Neuronal stem cell (in vitro differentiated cells): ENCODE results near the gene HOXA10.

Experiments used
- DNase-seq: peaks from one replicate; pipeline ENCODE4 v3.0.0-alpha.2; 2013; ENCODE audit warnings: low spot score
- H2AFZ ChIP-seq: one replicate; pipeline ENCODE4 v1.6.1; 2013; ENCODE audit warnings: mild to moderate bottlenecking, low read length, inconsistent platforms
- H2AK5ac ChIP-seq: 2 replicates; pipeline ENCODE4 v1.6.1; 2013; ENCODE audit warnings: low read depth, mild to moderate bottlenecking, inconsistent platforms, low read length, moderate library complexity, mixed read lengths
- H2BK120ac ChIP-seq: 2 replicates; pipeline ENCODE4 v1.6.1; 2013; ENCODE audit warnings: low read depth, mild to moderate bottlenecking, inconsistent platforms, low read length, moderate library complexity, mixed read lengths
- H2BK12ac ChIP-seq: one replicate; pipeline ENCODE4 v1.6.1; 2013; ENCODE audit warnings: low read length, inconsistent platforms
- H2BK15ac ChIP-seq: 2 replicates; pipeline ENCODE4 v1.6.1; 2013; ENCODE audit warnings: mild to moderate bottlenecking, low read length, inconsistent platforms, mixed read lengths
- H2BK5ac ChIP-seq: one replicate; pipeline ENCODE4 v1.6.1; 2013; ENCODE audit warnings: inconsistent platforms, mild to moderate bottlenecking, low read length, moderate library complexity
- H3K14ac ChIP-seq: one replicate; pipeline ENCODE4 v1.6.1; 2013; ENCODE audit warnings: low read length, inconsistent platforms
- H3K18ac ChIP-seq: 2 replicates; pipeline ENCODE4 v1.6.1; 2013; ENCODE audit warnings: low read length, inconsistent platforms
- H3K23ac ChIP-seq: 2 replicates; pipeline ENCODE4 v1.6.1; 2013; ENCODE audit warnings: low read depth, mild to moderate bottlenecking, mixed read lengths, low read length, inconsistent platforms; ENCODE audit not compliant: poor library complexity
- H3K27ac ChIP-seq: replicated peaks from 3 replicates; pipeline ENCODE4 v1.5.1; 2013; ENCODE audit warnings: low read length, inconsistent platforms
- H3K27me3 ChIP-seq, 3 experiments: 2 replicates each; pipeline ENCODE4 v1.6.1; 2013; ENCODE audit warnings: low read length in 3 of 3, mild to moderate bottlenecking in 2 of 3, inconsistent platforms in 1 of 3, low read depth in 1 of 3, mixed read lengths in 1 of 3, moderate library complexity in 1 of 3; ENCODE audit not compliant: control insufficient read depth in 3 of 3, insufficient read depth in 3 of 3
- H3K36me3 ChIP-seq, 2 donors: replicated peaks in 1 of 2; 2 replicates each; pipeline ENCODE4 v1.6.1; 2013; ENCODE audit warnings: low read length in 2 of 2; ENCODE audit not compliant: control insufficient read depth in 2 of 2, insufficient read depth in 2 of 2
- H3K4ac ChIP-seq: 2 replicates; pipeline ENCODE4 v1.6.1; 2013; ENCODE audit warnings: inconsistent platforms, mild to moderate bottlenecking, low read length, moderate library complexity
- H3K4me1 ChIP-seq, 2 donors: 1 replicate in 1 of 2; 2 replicates in 1 of 2; pipeline ENCODE4 v1.6.1; 2013; ENCODE audit warnings: low read length in 2 of 2, low read depth in 1 of 2; ENCODE audit not compliant: control insufficient read depth in 2 of 2, insufficient read depth in 1 of 2
- H3K4me2 ChIP-seq: one replicate; pipeline ENCODE4 v1.6.1; 2013; ENCODE audit warnings: mild to moderate bottlenecking, low read length, inconsistent platforms; ENCODE audit not compliant: insufficient read depth, poor library complexity, severe bottlenecking
- H3K4me3 ChIP-seq, 2 donors: 2 replicates each; pipeline ENCODE4 v1.5.1; 2013; ENCODE audit warnings: low read length in 2 of 2, mild to moderate bottlenecking in 2 of 2, inconsistent platforms in 1 of 2, moderate library complexity in 1 of 2
- H3K79me1 ChIP-seq: one replicate; pipeline ENCODE4 v1.6.1; 2013; ENCODE audit warnings: low read depth, mild to moderate bottlenecking, inconsistent platforms, low read length, moderate library complexity
- H3K9ac ChIP-seq: one replicate; pipeline ENCODE4 v1.6.1; 2013; ENCODE audit warnings: mild to moderate bottlenecking, low read depth, low read length, inconsistent platforms; ENCODE audit not compliant: poor library complexity
- H3K9me3 ChIP-seq, 2 donors: replicated peaks in 1 of 2; 2 replicates each; pipeline versions ENCODE3 to v1.6.1; 2013; ENCODE audit warnings: low read length in 2 of 2, mild to moderate bottlenecking in 2 of 2, inconsistent platforms in 1 of 2, low read depth in 1 of 2, mixed read lengths in 1 of 2, moderate library complexity in 1 of 2; ENCODE audit not compliant: control insufficient read depth in 2 of 2, insufficient read depth in 1 of 2
- H4K8ac ChIP-seq: one replicate; pipeline ENCODE4 v1.6.1; 2013; ENCODE audit warnings: low read depth, mild to moderate bottlenecking, inconsistent platforms, low read length, moderate library complexity
- H4K91ac ChIP-seq: one replicate; pipeline ENCODE4 v1.6.1; 2013; ENCODE audit warnings: low read length, low read depth, mild to moderate bottlenecking, inconsistent platforms; ENCODE audit not compliant: poor library complexity
- WGBS, 2 donors: extraction: QIAGEN DNeasy Blood & Tissue Kit; methylation state at CpG; one replicate each; pipeline ENCODE4 v1.1.7; 2013; ENCODE audit warnings: missing lambda C conversion rate in 2 of 2, mixed read lengths in 1 of 2; ENCODE audit not compliant: insufficient read length in 2 of 2, insufficient replicate concordance in 1 of 2; ENCODE audit errors: extremely low coverage in 2 of 2; 5-methylcytosine and 5-hydroxymethylcytosine counted together

The HOXA10 gene

GRCh38 chr7:27124902-27125689 lies 49.0 kb downstream of the HOXA10 start:
- Histone ChIP-seq H3K18ac (no peak overlapping the region), H3K9ac (no peak overlapping the region), H3K4me2 (no peak overlapping the region), H2BK15ac (no peak overlapping the region), H3K14ac (no peak overlapping the region), H3K79me1 (no peaks in the 10 kb centered on the region), H3K36me3 (no peaks in the 10 kb centered on the region), H2AK5ac (no peak overlapping the region), H3K27ac (no peak overlapping the region), H3K23ac (no peak overlapping the region), H3K9me3 (peaks cover 0 to 8% of the 10 kb centered on the region in 2 donors), H4K8ac (no peak overlapping the region), H2AFZ (no peak overlapping the region), H3K4me1 (no peaks in the 10 kb centered on the region), H3K4me3 (no peak overlapping the region), H2BK12ac (no peak overlapping the region), H4K91ac (no peak overlapping the region), H2BK5ac (no peak overlapping the region), H3K4ac (no peak overlapping the region), H3K27me3 (peaks cover 46 to 99% (median 96%) of the 10 kb centered on the region in 3 experiments), H2BK120ac (no peak overlapping the region)
- no CpG with 5 or more reads among the region's 8 CpGs for WGBS, 2 donors
- no peak for DNase-seq

DNA sequence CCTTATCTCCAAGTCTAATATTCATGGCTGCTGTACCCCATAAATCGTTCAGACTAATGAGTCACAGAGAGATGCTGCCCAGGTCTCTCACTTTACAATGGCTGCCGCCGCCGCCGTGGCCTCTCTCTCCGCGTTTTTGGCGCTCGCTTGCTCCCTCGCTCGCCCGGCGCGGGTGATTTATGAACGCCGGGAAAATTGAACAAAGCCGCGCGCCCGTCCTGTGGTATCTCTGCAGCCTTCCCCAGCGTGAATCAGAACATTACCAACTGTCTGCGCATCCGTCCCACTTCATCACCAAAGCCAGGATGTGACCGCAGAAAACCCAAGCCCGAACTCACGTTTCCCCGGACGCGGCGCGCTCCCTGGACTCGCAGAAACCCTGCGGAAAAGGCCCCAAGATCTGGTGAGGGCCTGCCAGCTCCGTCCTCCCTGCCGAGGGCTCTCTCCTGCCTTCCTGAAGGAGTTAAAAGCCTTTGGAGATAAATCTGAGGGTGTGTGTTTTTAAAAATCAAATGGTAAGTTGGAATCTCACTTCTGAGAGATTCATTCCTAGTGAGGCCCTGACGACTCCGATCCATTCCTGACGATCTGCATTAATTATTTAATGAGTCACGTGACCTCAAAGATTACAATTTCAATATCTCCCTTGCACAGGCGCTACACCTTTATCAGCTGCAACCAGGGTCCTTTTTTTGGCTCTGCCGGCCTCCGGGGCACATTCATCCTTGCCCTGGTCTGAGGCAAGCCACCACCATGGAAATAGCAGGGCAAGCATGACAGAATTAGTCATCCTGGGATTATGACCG lies 49.8 kb downstream of the HOXA10 start:
- Histone ChIP-seq H3K4me2 (no peak overlapping the region), H3K36me3 (no peaks in the 10 kb centered on the region), H3K18ac (no peak overlapping the region), H3K27me3 (peaks cover 49 to 99% (median 96%) of the 10 kb centered on the region in 3 experiments), H2BK15ac (no peak overlapping the region), H2AFZ (peak overlapping the region; percentile 59), H2BK120ac (no peak overlapping the region), H3K4ac (no peak overlapping the region), H3K27ac (no peak overlapping the region), H2BK5ac (no peak overlapping the region), H3K9ac (no peak overlapping the region), H2BK12ac (no peak overlapping the region), H4K8ac (no peak overlapping the region), H3K9me3 (peaks cover 0 to 5% of the 10 kb centered on the region in 2 donors), H3K4me1 (no peaks in the 10 kb centered on the region), H2AK5ac (no peak overlapping the region), H4K91ac (no peak overlapping the region), H3K79me1 (no peaks in the 10 kb centered on the region), H3K23ac (no peak overlapping the region), H3K14ac (no peak overlapping the region), H3K4me3 (peak overlapping the region in 1 of 2 donors; percentile 31)
- DNase-seq, result no peak
- no CpG with 5 or more reads among the region's 43 CpGs for WGBS, 2 donors

DNA sequence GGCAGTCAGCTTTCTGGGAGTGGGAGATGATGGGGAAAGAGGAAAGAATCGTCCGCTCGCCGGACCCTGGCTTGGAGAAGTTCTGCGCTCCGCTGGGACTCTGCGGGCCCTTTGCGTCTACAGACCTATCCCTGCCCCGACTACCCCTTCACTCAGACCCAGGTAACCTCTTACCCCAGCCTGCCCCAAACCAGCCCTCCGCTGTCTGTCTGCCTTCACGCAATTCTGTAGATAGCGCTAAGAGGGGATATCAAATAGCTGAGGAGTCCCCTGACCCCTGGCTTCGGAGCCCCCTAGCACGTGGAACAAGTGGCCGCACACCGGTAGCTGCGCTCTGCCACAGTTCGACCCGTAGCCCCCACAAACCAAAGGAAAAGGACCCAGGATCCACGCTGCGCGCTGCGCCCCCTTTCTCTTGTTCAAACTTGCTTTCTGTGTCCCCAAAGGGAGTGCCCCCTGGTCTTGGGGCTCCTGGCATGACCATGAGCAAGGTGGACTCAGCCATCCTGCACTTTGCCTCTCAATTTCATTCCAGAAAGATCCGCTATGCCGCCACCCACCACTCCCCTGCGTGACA lies 50.6 kb downstream of the HOXA10 start:
- Histone ChIP-seq H3K4me3 (peak overlapping the region in 1 of 2 donors; percentile 3), H4K8ac (no peak overlapping the region), H3K14ac (no peak overlapping the region), H3K27ac (no peak overlapping the region), H3K23ac (no peak overlapping the region), H3K9ac (no peak overlapping the region), H2BK120ac (no peak overlapping the region), H2BK5ac (no peak overlapping the region), H3K9me3 (peaks cover 0 to 4% of the 10 kb centered on the region in 2 donors), H3K4me2 (no peak overlapping the region), H2AK5ac (no peak overlapping the region), H3K27me3 (peaks cover 46 to 99% (median 96%) of the 10 kb centered on the region in 3 experiments), H3K36me3 (no peaks in the 10 kb centered on the region), H3K18ac (no peak overlapping the region), H3K4ac (no peak overlapping the region), H4K91ac (no peak overlapping the region), H2BK12ac (no peak overlapping the region), H2BK15ac (no peak overlapping the region), H3K79me1 (no peaks in the 10 kb centered on the region), H3K4me1 (no peaks in the 10 kb centered on the region), H2AFZ (no peak overlapping the region)
- WGBS, 2 donors, result no CpG with 5 or more reads among the region's 26 CpGs
- DNase-seq, result no peak

DNA sequence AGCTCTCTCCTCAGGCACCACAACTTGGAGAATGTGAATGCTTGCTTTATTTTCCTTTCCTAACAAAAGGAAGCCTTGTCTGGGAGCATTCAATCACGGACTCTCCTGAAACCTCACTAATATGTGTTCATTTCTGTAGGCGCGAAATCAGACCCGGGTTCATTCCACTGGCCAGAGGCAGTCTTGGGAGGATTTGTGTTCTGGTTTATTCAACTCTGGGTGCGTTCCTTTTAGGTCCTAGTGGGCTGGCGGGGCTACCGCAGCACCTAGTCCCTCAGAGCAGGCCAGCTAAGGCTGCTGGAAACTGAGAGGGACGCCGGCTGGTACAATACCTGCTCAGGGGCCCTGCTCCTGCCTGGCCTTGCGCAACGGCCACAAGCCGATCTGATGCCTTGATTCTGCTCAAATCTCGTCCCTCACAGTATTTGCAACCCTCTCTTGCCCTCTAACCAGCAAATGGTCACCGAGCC lies 51.1 kb downstream of the HOXA10 start:
- no peak overlapping the region for H2BK120ac ChIP-seq
- no peak overlapping the region for H2BK5ac ChIP-seq
- no peak overlapping the region for H4K8ac ChIP-seq
- DNase-seq, result no peak
- H3K4ac ChIP-seq, result no peak overlapping the region
- H3K9me3 ChIP-seq, result peaks cover 0 to 4% of the 10 kb centered on the region in 2 donors
- no peak overlapping the region for H2BK15ac ChIP-seq
- WGBS, 2 donors, result no CpG with 5 or more reads among the region's 14 CpGs
- no peaks in the 10 kb centered on the region for H3K79me1 ChIP-seq
- H3K4me2 ChIP-seq, result no peak overlapping the region
- no peaks in the 10 kb centered on the region for H3K4me1 ChIP-seq
- no peak overlapping the region for H2BK12ac ChIP-seq
- H3K23ac ChIP-seq, result no peak overlapping the region
- H2AK5ac ChIP-seq, result no peak overlapping the region
- H3K4me3 ChIP-seq, result no peak overlapping the region
- no peaks in the 10 kb centered on the region for H3K36me3 ChIP-seq
- no peak overlapping the region for H2AFZ ChIP-seq
- H3K18ac ChIP-seq, result no peak overlapping the region
- no peak overlapping the region for H3K9ac ChIP-seq
- no peak overlapping the region for H3K27ac ChIP-seq
- peaks cover 47 to 99% (median 96%) of the 10 kb centered on the region in 3 experiments for H3K27me3 ChIP-seq
- H3K14ac ChIP-seq, result no peak overlapping the region
- H4K91ac ChIP-seq, result no peak overlapping the region
